Daoy (cell line): ENCODE results near the gene PGGHG. TPM values are rescaled to one million over a fixed set of nuclear protein-coding genes. Genes with fewer than 3 reads are reported as not detected.
"Not testable (repeated sequence)": the region's sequence is repeated elsewhere in the genome, so short reads cannot be mapped to it uniquely, and the experiment has no call there.

ENCODE experiments used
- DNase-seq: peaks from one replicate; pipeline ENCODE4 v3.0.0-alpha.2; 2015; ENCODE audit warnings: low read depth
- total RNA-seq: library from RNA; depleted of rRNA; stranded (reverse); fragments of >200 nt; shearing (Covaris generic); gene quantifications from 2 replicates; pipeline ENCODE4 v1.2.3, GENCODE V29; 2014

PGGHG gene
- total RNA-seq, 1 experiment from 2014 or later = 1.4 TPM

DNA sequence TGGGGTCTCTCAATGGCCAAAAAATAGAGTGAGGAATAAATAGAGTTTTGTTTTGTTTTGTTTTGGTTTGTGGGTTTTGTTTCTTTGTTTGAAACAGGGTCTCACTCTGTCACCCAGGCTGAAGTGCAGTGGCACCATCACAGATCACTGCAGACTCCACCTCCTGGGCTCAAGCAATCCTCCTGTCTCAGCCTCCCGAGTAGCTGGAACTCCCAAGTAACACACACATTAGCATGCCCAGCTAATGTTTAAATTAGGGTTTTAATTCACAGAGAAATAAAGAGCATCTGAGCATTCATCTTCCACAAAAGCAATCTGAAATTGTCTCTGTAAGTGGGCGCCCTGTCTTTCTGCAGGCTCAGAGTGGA is 40.9 kb downstream of the PGGHG start:
- DNase-seq = no peak

DNA sequence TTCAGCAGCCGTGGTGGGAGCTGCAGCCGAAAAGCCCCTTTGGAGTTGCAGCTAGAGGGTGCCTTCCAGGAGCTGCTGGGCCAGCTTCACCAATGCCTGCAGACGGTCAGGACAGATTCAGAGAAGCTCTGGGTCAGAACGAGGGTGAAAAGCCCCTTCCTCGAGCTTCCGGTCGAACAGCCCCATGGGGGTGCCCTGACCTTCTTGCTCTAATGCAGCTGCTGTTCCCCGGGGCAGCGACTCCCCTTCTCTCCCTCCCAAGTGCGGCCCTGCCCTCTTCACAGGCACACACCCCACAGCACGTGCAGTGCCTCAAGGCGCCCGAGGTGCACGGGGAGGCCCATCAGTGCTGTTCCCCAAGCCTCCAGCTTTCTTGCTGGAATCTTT is 41.4 kb downstream of the PGGHG start:
- no peak for DNase-seq

GRCh38 chr11:330694-331357 is 41.9 kb downstream of the PGGHG start:
- DNase-seq = no peak

- no peak for DNase-seq
Measured at GRCh38 chr11:331358-332060, 42.6 kb downstream of the PGGHG start.

- no peak for DNase-seq
Measured at GRCh38 chr11:332651-333480, 43.9 kb downstream of the PGGHG start.

DNA sequence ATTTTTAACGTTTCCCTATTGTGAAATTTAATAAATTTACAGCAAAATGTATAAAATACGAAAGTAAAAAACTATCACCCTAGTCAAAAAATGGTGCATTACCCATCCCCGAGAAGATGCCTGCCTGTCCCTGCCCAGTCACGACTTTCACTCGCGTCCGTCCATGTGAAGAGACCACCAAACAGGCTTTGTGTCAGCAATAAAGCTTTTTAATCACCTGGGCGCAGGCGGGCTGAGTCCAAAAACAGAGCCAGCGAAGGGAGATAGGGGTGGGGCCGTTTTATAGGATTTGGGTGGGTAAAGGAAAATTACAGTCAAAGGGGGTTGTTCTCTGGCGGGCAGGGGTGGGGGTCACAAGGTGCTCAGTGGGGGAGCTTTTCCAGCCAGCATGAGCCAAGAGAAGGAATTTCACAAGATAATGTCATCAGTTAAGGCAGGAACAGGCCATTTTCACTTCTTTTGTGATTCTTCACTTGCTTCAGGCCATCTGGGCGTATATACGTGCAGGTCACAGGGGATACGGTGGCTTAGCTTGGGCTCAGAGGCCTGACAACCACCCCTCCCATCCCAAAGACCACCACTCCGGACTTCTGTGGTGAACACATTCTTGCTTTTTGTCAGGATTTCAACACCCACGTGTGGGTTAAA is 44.8 kb downstream of the PGGHG start:
- DNase-seq = not testable (repeated sequence)

GRCh38 chr11:334264-334994 is 45.5 kb downstream of the PGGHG start:
- no peak for DNase-seq

DNA sequence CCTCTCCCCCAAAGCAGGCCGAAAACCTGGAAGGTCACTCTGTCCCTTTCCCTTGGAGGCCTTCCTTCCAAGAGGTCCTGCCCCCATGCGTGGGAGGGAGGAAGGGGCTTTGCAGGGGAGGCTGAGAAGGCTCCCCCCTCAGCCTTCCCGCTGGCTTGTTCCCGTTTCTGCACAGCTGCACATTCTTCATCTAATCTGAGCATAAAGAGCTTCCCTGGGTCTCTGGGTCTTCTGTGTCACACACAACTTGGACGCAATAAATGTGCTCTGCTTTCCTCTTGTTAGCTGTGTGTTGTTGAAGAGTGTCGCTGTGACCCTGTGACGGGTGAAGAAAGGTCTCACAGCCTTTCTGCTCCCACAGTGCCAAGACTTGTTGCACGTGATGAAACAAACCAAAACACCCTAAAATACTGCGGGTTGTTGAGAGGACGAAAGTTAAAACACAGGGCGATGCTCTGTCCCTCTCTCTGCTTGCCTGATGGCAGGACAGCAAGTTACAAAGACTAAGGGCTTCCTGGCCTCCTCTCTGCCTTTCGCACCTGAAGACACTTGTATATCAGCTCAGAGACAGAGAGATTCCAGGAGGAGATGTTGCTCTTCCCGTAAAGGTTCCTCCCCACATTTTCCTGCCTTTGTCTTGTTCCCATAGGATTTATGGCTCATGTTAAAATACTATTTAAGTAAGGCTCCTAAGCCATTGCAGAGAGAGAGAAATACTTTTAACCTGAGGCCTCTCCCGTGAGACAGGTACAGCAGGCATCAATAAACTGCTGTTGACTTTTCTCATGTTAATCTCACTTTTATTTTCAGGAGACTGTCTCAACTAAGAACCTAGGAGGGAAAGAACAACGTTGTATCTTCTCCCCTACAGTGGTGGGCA is 47.1 kb downstream of the PGGHG start:
- DNase-seq = no peak

- no peak for DNase-seq
Measured at GRCh38 chr11:336659-337198, 47.8 kb downstream of the PGGHG start.

GRCh38 chr11:337711-338110 is 48.8 kb downstream of the PGGHG start:
- DNase-seq = no peak

DNA sequence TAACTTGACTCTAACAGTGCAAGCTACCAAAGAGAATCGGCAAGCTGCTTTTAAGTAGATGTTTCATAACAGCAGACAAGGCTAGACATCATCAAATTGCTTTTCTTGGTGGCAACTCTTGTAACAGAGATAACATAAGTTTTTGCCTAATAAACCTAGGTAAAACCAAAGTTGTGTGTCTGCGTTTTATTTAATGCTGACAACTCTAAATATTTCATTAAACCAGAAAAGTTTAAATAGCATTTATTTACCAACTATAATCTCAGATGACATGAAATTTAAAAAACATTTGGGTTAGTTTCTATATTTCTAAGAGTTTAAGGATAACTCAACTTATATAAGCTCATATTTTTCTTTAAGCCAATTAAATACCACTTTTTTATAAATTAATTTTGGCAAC is 51.0 kb downstream of the PGGHG start:
- no peak for DNase-seq

DNA sequence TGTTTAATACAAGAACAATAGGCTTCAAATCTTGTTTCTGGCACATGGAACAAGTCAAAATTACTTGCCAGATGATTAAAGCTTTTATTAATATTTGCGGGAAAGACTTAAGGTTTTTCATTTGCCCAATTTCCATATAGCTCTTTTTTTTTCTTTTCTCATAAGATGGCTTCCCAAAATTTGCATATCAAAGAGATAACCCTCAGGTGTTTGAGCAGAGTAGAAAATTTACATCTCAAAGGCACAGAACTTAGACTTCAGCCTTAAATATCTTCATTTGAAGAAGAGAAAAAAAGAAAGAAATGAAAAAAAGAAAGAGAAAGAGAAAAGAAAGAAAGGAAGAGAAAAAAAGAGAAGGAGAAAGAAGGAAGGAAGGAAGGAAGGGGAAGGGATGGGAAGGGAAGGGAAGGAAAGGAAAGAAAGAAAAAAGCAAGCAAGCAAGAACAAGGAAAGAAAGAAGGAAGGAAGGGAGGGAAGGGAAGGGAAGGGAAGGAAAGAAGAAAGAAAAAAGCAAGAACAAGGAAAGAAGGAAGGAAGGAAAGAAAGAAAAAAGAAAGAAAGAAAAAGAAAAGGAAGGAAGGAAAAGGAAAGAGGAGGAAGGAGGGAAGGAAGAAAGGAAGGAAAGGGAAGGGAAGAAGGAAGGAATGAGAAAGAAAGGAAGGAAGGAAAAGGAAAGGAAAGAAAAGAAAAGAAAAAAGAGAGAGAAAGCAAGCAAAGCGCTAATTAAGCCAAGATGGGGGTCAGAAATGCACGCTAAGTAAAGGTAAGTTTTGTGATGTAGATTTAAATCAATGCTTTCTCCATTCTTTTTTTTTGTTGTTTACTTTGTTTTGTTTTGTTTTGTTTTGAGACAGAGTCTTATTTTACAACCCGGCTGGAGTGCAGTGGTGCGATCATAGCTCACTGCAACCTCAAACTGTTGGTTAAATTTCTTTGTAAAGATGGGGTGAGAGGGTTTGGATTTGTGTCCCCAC is 51.9 kb downstream of the PGGHG start:
- DNase-seq = no peak

DNA sequence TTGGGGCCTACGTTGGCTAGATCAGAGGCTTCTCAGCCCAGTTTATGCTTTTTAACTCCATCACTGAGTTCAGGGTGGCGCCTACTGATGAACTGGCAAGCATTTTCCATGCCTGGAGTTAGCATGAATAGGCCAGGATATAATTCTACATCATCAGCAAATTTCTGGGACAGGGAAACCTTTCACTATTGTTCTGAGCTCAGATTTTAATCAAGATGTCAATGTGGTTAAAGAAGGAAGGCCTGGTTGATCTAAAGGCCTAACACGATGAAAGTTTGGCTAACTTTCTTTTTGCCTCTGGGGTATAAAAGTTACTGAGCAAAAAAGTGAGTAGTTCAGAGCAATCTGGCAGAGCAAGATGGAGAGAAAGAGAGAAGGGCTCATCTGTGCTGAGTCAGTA is 53.4 kb downstream of the PGGHG start:
- no peak for DNase-seq

GRCh38 chr11:344836-345578 is 56.1 kb downstream of the PGGHG start:
- no peak for DNase-seq
